Body of pancreas (tissue), 4 donors: ENCODE results near the gene LRCH4. TPM values are rescaled to one million over a fixed set of nuclear protein-coding genes. Genes with fewer than 3 reads are reported as not detected.
"Not testable (repeated sequence)": the region's sequence is repeated elsewhere in the genome, so short reads cannot be mapped to it uniquely, and the experiment has no call there.

Source experiments
- ATAC-seq: fragments of 150-250 bp; one replicate; pipeline ENCODE4 v1.9.1; 2016
- DNase-seq, 4 donors: peaks; one replicate each; pipeline ENCODE4 v3.0.0-alpha.2; 2019
- H3K27ac ChIP-seq, 4 donors: fragments of 200-600 bp; sonication (generic); 1 replicate in 3 of 4; 2 replicates in 1 of 4; pipeline versions ENCODE4 v1.5.1 to v1.6.1; 2016 to 2019; ENCODE audit warnings: mild to moderate bottlenecking in 1 of 4, mixed read lengths in 1 of 4, moderate library complexity in 1 of 4
- H3K27me3 ChIP-seq, 2 donors: fragments of 200-600 bp; sonication (generic); one replicate each; pipeline ENCODE4 v1.6.0; 2016; ENCODE audit warnings: mild to moderate bottlenecking in 1 of 2
- H3K36me3 ChIP-seq, 2 donors: fragments of 200-600 bp; sonication (generic); replicated peaks in 1 of 2; 2 replicates each; pipeline ENCODE4 v1.5.1; 2016; ENCODE audit warnings: low read depth in 2 of 2; ENCODE audit not compliant: insufficient read depth in 1 of 2
- H3K4me1 ChIP-seq: fragments of 200-600 bp; sonication (generic); one replicate; pipeline ENCODE4 v1.6.0; 2016
- H3K4me3 ChIP-seq, 2 donors: fragments of 200-600 bp; sonication (generic); 1 replicate in 1 of 2; 2 replicates in 1 of 2; pipeline ENCODE4 v1.5.1; 2016 to 2019
- H3K9me3 ChIP-seq, 3 donors: fragments of 200-600 bp; sonication (generic); 1 replicate in 2 of 3; 2 replicates in 1 of 3; pipeline ENCODE4 v1.5.1; 2016
- CTCF ChIP-seq, 7 experiments: fragments of 450-650 bp in 4 of 7; fragments of 200-600 bp in 3 of 7; sonication (generic) in 3 of 7; IDR thresholded peaks; one replicate each; pipeline ENCODE4 v1.5.1; 2016 to 2019; ENCODE audit warnings: antibody characterized with exemption in 7 of 7
- POLR2A ChIP-seq, 3 donors: fragments of 450-650 bp; IDR thresholded peaks; one replicate each; pipeline ENCODE4 v1.6.1; 2016; ENCODE audit warnings: antibody characterized with exemption in 3 of 3, mild to moderate bottlenecking in 2 of 3
- WGBS, 2 donors: methylation state at CpG; one replicate each; pipeline ENCODE4 v1.1.5; 2017; 5-methylcytosine and 5-hydroxymethylcytosine counted together
- intact Hi-C: fragments of 100-400 bp; cut with DNase I; formaldehyde crosslinking; loops from one replicate; pipeline ENCODE4 v1.15.1; 2023
- total RNA-seq, 2 donors: library from RNA; depleted of rRNA; stranded (reverse); fragments of >200 nt; gene quantifications; one replicate each; pipeline ENCODE4 v1.1.0, GENCODE V29; 2016

LRCH4 gene
- total RNA-seq, 2 donors from 2014 or later: 25.4 to 121 TPM

GRCh38 chr7:100539436-100540006, 46.4 kb downstream of the LRCH4 start:
- no peaks in the 10 kb centered on the region for H3K36me3 ChIP-seq
- intact Hi-C loops: no loop called here
- TF ChIP-seq POLR2A (IDR thresholded peaks at IDR 0.05) (no peak), CTCF (IDR thresholded peaks at IDR 0.05) (no peak)
- peak overlapping the region; percentile 30 to 61 for H3K4me3 ChIP-seq
- H3K9me3 ChIP-seq: no peaks in the 10 kb centered on the region
- no peaks in the 10 kb centered on the region for H3K27me3 ChIP-seq
- 0 to 1% methylated on average over 27 to 38 of the region's 44 CpGs for WGBS, 2 donors
- H3K27ac ChIP-seq: peak overlapping the region; percentile 86 to 97 (median 92)
- peak in 2 of 4 donors; percentile 19 to 27 for DNase-seq
- ATAC-seq: no peak
- peaks cover 52% of the 10 kb centered on the region for H3K4me1 ChIP-seq

GRCh38 chr7:100538654-100539435, 47.1 kb downstream of the LRCH4 start, which contains the start of gene AGFG2:
Gene AGFG2 (plus strand): TSS chr7:100539203. CDS start chr7:100539347, 144 bp downstream.
- TF ChIP-seq CTCF (IDR thresholded peaks at IDR 0.05): no peak
- peak; percentile 91 to 98 (median 94) for TF ChIP-seq POLR2A (IDR thresholded peaks at IDR 0.05)
- no peaks in the 10 kb centered on the region for H3K9me3 ChIP-seq
- H3K27ac ChIP-seq: peak within 1 kb of the TSS; percentile 86 to 97 (median 92)
- ATAC-seq: peak; percentile 94
- intact Hi-C loops: no loop called here
- H3K27me3 ChIP-seq: no peaks in the 10 kb centered on the region
- WGBS, 2 donors: 0% methylated on average over 35 to 60 of the region's 60 CpGs
- peak within 1 kb of the TSS; percentile 30 to 61 for H3K4me3 ChIP-seq
- H3K4me1 ChIP-seq: peaks cover 45% of the 10 kb centered on the region
- no peaks in the 10 kb centered on the region for H3K36me3 ChIP-seq
- DNase-seq: peak; percentile 100

GRCh38 chr7:100538348-100538653, 47.6 kb downstream of the LRCH4 start:
- intact Hi-C loops: no loop called here
- no peak for ATAC-seq
- H3K4me1 ChIP-seq: peaks cover 40% of the 10 kb centered on the region
- 5 to 7% methylated on average over 8 of the region's 8 CpGs for WGBS, 2 donors
- no peaks in the 10 kb centered on the region for H3K36me3 ChIP-seq
- DNase-seq: no peak
- TF ChIP-seq CTCF (IDR thresholded peaks at IDR 0.05) (no peak), POLR2A (IDR thresholded peaks at IDR 0.05) (no peak)
- H3K27ac ChIP-seq: peak overlapping the region; percentile 5 to 77 (median 66)
- H3K4me3 ChIP-seq: no peak overlapping the region
- H3K9me3 ChIP-seq: no peaks in the 10 kb centered on the region
- H3K27me3 ChIP-seq: no peaks in the 10 kb centered on the region

- peaks cover 24% of the 10 kb centered on the region for H3K4me1 ChIP-seq
- 82 to 96% methylated on average over 2 of the region's 2 CpGs for WGBS, 2 donors
- H3K27ac ChIP-seq, DNase-seq, H3K9me3 ChIP-seq, intact Hi-C loops, H3K4me3 ChIP-seq, H3K36me3 ChIP-seq, ATAC-seq, H3K27me3 ChIP-seq: not testable (repeated sequence)
Observed at GRCh38 chr7:100536695-100537094, 49.2 kb downstream of the LRCH4 start.

- WGBS, 2 donors: 88 to 90% methylated on average over 9 of the region's 9 CpGs
- H3K27me3 ChIP-seq, H3K27ac ChIP-seq, H3K36me3 ChIP-seq, H3K9me3 ChIP-seq, intact Hi-C loops, DNase-seq, ATAC-seq, H3K4me3 ChIP-seq: not testable (repeated sequence)
- peaks cover 17% of the 10 kb centered on the region for H3K4me1 ChIP-seq
Observed at GRCh38 chr7:100535982-100536381, 49.9 kb downstream of the LRCH4 start.
